Ramos (cell line): Measurements from ENCODE around the gene NAGS.
"Not testable (repeated sequence)": the region's sequence is repeated elsewhere in the genome, so short reads cannot be mapped to it uniquely, and the experiment has no call there.

Experiments
- in situ Hi-C: fragments of 300-500 bp; cut with MboI; formaldehyde crosslinking; loops from one replicate; pipeline ENCODE4 v1.14.3; 2022; ENCODE audit warnings: low sequenced_read_pairs; ENCODE audit not compliant: unreplicated experiment

Gene NAGS

GRCh38 chr17:44005527-44006271 lies 1.3 kb downstream of the NAGS start:
- in situ Hi-C loops = no loop called here

- in situ Hi-C loops = no loop called here
Observed at GRCh38 chr17:44006272-44006597, 1.8 kb downstream of the NAGS start.

- in situ Hi-C loops = no loop called here
Observed at GRCh38 chr17:44006598-44007345, 2.4 kb downstream of the NAGS start.

- in situ Hi-C loops = no loop called here
Observed at GRCh38 chr17:44007346-44008204, 3.2 kb downstream of the NAGS start.

DNA sequence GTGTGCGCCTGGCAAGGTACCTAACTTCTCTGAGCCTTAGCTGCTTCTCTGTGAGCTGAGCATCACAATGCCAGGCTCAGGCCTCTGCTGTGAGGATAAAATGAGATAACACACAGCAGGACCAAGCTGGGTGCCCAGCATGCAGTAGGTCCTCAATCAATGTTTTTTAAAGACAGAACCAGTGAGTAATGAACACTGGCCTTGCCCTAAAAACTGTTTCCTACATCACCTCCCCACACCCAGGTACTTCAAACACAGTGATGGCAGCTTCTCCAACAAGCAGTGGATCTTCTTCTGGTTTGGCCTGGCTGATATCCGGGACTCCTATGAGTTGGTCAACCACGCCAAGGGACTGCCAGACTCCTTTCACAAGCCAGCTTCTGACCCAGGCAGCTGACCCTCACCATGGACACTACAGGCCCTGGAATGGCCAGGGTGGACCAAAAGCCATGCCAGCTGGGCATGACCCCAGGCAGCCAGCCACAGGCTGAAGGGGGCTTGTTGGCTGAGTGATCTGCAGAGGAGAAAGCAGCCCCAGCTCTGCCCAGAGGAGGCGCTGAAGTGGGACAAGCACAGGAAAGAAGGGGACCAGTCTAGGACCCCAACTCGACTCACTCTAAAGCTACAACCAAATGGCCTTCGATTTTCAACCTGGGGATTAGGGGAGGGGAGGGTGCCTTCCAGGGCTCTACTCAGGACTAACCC lies 3.9 kb downstream of the NAGS start:
- in situ Hi-C loops = no loop called here

- in situ Hi-C loops = no loop called here
Observed at GRCh38 chr17:44010966-44011647, 6.7 kb downstream of the NAGS start.

GRCh38 chr17:44011876-44012275 lies 7.5 kb downstream of the NAGS start:
- in situ Hi-C loops = no loop called here

- in situ Hi-C loops = no loop called here
Observed at GRCh38 chr17:44012391-44012790, 8.0 kb downstream of the NAGS start.

- in situ Hi-C loops = no loop called here
Observed at GRCh38 chr17:44012874-44013273, 8.5 kb downstream of the NAGS start.

GRCh38 chr17:44014133-44014436 lies 9.7 kb downstream of the NAGS start:
- in situ Hi-C loops = no loop called here

DNA sequence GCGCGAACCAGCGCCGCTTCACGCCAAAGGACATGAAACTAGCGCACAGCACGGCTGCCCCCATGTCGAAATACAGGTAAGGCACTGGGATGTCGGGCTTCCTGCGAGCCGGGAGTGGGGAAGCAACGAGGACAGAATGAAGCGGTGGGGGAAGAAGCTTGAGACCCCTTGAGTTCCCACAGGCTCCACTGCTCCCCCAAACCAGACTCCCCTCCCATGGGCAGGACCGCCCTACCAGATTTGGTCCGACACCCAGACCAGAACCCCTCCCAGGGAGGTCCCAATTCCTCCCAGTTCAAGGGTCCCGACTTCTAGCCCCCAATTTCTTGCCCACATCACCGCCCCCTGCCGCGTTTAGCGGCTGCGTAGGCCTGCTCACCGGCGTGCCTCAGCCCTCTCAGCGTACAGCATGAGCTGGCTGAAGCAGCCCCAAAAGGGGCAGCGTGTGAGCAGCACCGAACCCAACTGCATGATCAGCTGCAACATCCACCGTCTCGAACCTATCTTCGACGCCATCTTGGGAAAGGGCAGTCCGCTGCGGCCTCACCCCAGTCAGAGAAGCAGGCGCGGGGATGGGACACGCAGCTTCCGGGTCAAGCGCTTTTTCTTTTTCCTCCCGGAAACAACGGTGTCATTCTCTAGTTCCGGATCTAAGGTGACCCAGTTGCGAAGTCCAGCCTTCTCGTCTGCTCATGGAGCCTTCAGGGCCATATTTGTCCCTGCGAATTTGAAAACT lies 10.2 kb downstream of the NAGS start, which contains the start of gene TMEM101:
TMEM101 (minus strand) TSS at position 527 of the 736 bp plus-strand sequence; CDS start at position 516, 11 bp downstream.
- in situ Hi-C loops = no loop called here

GRCh38 chr17:44021227-44021626 lies 16.8 kb downstream of the NAGS start:
- in situ Hi-C loops = not testable (repeated sequence)

- in situ Hi-C loops = no loop called here
Observed at GRCh38 chr17:44022246-44022645, 17.8 kb downstream of the NAGS start.

- in situ Hi-C loops = no loop called here
Observed at GRCh38 chr17:44023545-44024270, 19.3 kb downstream of the NAGS start.

DNA sequence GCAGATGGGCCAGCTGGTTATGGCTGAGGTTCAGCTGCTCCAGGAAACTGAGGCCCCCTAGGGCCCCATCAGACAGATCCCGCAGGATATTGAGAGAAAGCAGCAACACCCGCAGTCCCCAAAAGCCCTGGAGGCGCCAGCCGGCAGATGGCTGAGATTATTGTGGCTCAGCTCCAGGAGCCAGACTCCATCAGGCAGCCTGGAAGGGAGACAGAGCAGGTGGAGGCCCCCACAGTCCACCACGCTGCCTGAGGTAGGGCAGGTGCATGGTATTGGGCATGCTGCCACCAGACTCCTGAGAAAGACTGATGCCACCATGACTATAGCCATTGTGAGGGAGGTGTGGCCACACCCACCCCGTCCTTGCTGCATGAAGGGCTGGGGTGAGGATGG lies 19.8 kb downstream of the NAGS start:
- in situ Hi-C loops = no loop called here

DNA sequence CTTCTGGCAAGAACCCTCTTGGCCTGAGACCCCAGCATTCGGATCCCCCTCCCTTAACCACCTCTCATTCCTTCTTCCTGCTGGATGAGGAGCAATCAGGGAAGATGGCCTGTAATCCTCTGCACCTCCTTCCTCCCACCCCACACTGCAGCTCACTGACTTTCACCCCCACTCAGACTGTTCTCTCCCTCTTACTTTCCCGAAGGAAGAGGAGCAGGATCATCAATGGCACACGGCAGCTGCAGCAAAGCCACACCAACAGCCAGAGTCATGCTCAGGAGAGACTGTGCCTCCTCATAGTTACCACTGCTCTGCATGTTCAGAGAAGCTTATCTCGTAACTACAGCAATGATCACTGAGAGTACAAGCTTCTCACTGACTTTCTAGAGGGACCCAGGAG lies 20.4 kb downstream of the NAGS start:
- in situ Hi-C loops = no loop called here

- in situ Hi-C loops = no loop called here
Observed at GRCh38 chr17:44029736-44030135, 25.3 kb downstream of the NAGS start.

- in situ Hi-C loops = no loop called here
Observed at GRCh38 chr17:44030482-44030881, 26.1 kb downstream of the NAGS start.
